Right lobe of liver (tissue), 4 donors: ENCODE data around the gene ETNPPL.

Experiments
- POLR2A ChIP-seq: fragments of 450-650 bp; IDR thresholded peaks from one replicate; pipeline ENCODE4 v1.6.1; 2017; ENCODE audit warnings: antibody characterized with exemption, mild to moderate bottlenecking
- TF ChIP-seq, protein P1 (sequence below), 4 donors: fragments of 200-600 bp in 3 of 4; fragments of 450-650 bp in 1 of 4; IDR thresholded peaks; one replicate each; pipeline versions ENCODE4 v1.5.1 to v1.8.0; 2016 to 2022; ENCODE audit warnings: antibody characterized with exemption in 4 of 4, mild to moderate bottlenecking in 2 of 4
- donor health status: DM: no; HTN: no; CAD: no.
- donor health status: DM: no; HTN: no; CAD: no.
- donor health status: DM: no; HTN: yes; CAD: no.

GRCh38 chr4:108693211-108693610, 69.6 kb downstream of the ETNPPL start:
- TF ChIP-seq, protein P1, sequence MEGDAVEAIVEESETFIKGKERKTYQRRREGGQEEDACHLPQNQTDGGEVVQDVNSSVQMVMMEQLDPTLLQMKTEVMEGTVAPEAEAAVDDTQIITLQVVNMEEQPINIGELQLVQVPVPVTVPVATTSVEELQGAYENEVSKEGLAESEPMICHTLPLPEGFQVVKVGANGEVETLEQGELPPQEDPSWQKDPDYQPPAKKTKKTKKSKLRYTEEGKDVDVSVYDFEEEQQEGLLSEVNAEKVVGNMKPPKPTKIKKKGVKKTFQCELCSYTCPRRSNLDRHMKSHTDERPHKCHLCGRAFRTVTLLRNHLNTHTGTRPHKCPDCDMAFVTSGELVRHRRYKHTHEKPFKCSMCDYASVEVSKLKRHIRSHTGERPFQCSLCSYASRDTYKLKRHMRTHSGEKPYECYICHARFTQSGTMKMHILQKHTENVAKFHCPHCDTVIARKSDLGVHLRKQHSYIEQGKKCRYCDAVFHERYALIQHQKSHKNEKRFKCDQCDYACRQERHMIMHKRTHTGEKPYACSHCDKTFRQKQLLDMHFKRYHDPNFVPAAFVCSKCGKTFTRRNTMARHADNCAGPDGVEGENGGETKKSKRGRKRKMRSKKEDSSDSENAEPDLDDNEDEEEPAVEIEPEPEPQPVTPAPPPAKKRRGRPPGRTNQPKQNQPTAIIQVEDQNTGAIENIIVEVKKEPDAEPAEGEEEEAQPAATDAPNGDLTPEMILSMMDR (IDR thresholded peaks at IDR 0.05), result peak in 1 of 4 donors; percentile 7
- TF ChIP-seq POLR2A, result no peak
